Transverse colon (tissue), 3 donors: ENCODE measurements around the gene PRKCD.

Experiments used
- EP300 ChIP-seq: sonication (generic); formaldehyde crosslinking; IDR thresholded peaks from one replicate; pipeline ENCODE4 v1.6.1; 2017; ENCODE audit warnings: antibody characterized with exemption, low read depth
- TF ChIP-seq, protein P1 (sequence below), 5 experiments: fragments of 200-600 bp in 3 of 5; fragments of 450-650 bp in 2 of 5; sonication (generic) in 3 of 5; IDR thresholded peaks; 1 replicate in 2 of 5; 2 replicates in 3 of 5; pipeline ENCODE4 v1.5.1; 2016 to 2017; ENCODE audit warnings: antibody characterized with exemption in 5 of 5, inconsistent platforms in 3 of 5, mild to moderate bottlenecking in 2 of 5, moderate library complexity in 1 of 5

DNA sequence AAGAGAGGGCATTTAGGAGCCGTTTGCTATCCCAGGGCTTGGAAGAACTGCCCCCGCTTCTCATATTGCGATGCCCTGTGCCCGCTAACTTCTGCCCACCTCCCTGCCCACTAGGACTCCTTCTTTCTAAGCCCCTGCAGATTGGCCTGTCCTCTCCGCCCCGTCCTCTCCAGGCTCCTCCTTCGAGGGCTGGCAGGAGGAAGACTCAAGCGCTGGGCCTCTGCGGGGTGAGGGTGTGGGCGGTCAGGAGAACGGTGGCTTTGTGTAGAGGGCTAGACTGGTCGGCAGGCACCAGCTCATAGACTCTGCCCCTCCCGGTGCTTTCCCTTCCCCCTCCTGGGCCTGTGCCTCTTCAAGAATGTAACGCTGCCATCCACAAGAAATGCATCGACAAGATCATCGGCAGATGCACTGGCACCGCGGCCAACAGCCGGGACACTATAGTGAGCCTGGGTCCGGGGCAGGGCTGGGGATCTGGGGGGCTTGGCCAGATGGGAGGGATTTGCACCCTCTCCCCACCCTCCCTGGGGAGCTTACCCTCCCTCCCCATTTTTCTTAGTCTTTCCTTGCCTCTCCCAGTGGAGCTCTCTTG lies 21.9 kb downstream of the PRKCD start:
- no peak for TF ChIP-seq EP300
- TF ChIP-seq, protein P1, sequence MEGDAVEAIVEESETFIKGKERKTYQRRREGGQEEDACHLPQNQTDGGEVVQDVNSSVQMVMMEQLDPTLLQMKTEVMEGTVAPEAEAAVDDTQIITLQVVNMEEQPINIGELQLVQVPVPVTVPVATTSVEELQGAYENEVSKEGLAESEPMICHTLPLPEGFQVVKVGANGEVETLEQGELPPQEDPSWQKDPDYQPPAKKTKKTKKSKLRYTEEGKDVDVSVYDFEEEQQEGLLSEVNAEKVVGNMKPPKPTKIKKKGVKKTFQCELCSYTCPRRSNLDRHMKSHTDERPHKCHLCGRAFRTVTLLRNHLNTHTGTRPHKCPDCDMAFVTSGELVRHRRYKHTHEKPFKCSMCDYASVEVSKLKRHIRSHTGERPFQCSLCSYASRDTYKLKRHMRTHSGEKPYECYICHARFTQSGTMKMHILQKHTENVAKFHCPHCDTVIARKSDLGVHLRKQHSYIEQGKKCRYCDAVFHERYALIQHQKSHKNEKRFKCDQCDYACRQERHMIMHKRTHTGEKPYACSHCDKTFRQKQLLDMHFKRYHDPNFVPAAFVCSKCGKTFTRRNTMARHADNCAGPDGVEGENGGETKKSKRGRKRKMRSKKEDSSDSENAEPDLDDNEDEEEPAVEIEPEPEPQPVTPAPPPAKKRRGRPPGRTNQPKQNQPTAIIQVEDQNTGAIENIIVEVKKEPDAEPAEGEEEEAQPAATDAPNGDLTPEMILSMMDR (IDR thresholded peaks at IDR 0.05) = no peak
